ES-I3 (cell line): Measurements from ENCODE around the gene FAM20C.
"Not testable (repeated sequence)": the region's sequence is repeated elsewhere in the genome, so short reads cannot be mapped to it uniquely, and the experiment has no call there.

Source experiments
- H3K36me3 ChIP-seq: 2 replicates; pipeline ENCODE4 v1.6.1; 2013; ENCODE audit warnings: mild to moderate bottlenecking, low read length, control low read depth, moderate library complexity; ENCODE audit not compliant: insufficient read depth
- H3K4me1 ChIP-seq: 2 replicates; pipeline ENCODE4 v1.6.1; 2013; ENCODE audit warnings: mild to moderate bottlenecking, control low read depth, low read length; ENCODE audit not compliant: insufficient read depth
- H3K9ac ChIP-seq: 2 replicates; pipeline ENCODE4 v1.6.1; 2013; ENCODE audit warnings: low read depth, mild to moderate bottlenecking, low read length, moderate library complexity
- H3K9me3 ChIP-seq: 2 replicates; pipeline ENCODE4 v1.6.1; 2013; ENCODE audit warnings: mild to moderate bottlenecking, low read length, moderate library complexity; ENCODE audit not compliant: control insufficient read depth, insufficient read depth

FAM20C gene

DNA sequence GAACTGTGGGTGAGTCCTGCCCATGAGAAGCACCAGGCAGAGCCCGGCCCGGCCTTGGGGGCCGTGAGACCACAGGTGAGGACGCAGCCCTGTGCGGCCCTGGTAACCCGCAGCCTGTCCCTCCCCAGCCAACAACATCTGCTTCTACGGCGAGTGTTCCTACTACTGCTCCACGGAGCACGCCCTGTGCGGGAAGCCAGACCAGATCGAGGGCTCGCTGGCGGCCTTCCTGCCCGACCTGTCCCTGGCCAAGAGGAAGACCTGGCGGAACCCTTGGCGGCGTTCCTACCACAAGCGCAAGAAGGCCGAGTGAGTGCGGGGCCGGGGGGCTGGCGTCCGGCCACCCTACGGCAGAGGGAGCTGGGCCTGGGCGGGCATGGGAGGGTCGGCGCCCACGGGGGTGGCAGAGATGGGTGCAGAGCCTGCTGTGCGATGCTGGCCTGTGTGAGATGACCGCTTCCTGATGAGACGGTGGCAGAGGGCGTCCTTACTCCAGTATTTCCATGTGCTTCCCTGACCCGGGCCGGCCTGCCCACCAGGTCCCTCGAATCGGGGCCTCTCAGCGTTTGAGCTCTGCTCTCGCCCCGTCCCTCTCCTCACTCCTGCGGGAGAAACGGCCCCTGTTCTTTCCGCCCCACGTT is 63.5 kb downstream of the FAM20C start:
- Histone ChIP-seq H3K36me3 (no peaks in the 10 kb centered on the region; the same call in 1 of the 2 replicates), H3K4me1 (no peaks in the 10 kb centered on the region)

DNA sequence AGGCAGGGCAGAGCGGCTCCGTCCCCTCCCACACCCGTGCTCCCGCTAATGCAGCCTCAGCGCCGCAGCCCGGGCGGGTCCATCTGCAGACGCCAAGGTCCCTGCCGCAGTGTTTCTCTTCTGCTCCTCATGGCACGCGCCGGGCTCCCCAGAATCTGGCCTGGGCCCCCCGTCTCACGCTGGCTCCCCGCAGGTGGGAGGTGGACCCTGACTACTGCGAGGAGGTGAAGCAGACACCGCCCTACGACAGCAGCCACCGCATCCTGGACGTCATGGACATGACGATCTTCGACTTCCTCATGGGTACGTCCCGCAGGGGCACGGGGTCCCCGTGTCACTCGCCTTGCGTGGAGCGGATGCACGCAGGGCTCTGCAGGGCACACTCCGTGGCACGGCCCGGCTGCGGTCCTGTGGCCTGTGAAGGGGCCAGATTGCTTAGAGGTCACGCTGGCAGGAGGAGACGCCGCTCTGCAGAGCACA is 64.1 kb downstream of the FAM20C start:
- H3K4me1 ChIP-seq: no peaks in the 10 kb centered on the region
- peaks cover 20% of the 10 kb centered on the region; the same call in 1 of the 2 replicates for H3K9me3 ChIP-seq
- no peaks in the 10 kb centered on the region; the same call in 1 of the 2 replicates for H3K36me3 ChIP-seq
- H3K9ac ChIP-seq: no peak overlapping the region

More for the DNA sequence above, 63.5 kb downstream of the FAM20C start:
- Histone ChIP-seq H3K9ac (no peak overlapping the region), H3K9me3 (peaks cover 16% of the 10 kb centered on the region; the same call in 1 of the 2 replicates)

DNA sequence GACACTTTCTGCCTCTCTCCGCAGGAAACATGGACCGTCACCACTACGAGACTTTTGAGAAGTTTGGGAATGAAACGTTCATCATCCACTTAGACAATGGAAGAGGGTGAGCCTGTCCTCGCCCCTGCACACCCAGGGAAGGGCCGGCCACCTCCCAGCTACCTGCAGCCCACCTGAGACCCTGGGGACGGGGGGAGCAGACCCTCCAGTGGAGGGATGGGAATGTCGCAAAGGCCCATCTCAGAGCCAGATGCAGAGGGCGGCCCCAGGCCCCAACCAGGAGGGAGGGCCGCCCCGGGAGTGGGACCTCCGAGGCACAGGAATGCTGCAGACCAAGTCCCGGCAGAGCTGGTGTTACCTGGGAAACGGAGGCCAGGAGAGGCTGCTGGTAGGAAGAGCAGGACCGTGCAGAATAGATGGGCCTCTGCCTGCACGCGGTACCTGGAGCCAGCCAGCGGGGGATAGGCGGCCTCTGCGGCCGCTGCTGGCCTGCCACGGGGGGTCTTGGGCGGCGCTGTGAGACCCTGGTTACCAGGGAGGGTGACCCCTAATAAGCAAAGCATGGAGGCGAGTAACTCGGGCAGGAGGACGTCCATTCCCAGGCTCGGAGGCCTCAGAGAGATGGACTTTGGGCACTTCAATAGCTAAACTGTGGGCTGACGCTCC is 64.7 kb downstream of the FAM20C start:
- no peaks in the 10 kb centered on the region; the same call in 1 of the 2 replicates for H3K36me3 ChIP-seq
- no peak overlapping the region for H3K9ac ChIP-seq
- H3K4me1 ChIP-seq: no peaks in the 10 kb centered on the region
- H3K9me3 ChIP-seq: peaks cover 26% of the 10 kb centered on the region; the same call in 1 of the 2 replicates

DNA sequence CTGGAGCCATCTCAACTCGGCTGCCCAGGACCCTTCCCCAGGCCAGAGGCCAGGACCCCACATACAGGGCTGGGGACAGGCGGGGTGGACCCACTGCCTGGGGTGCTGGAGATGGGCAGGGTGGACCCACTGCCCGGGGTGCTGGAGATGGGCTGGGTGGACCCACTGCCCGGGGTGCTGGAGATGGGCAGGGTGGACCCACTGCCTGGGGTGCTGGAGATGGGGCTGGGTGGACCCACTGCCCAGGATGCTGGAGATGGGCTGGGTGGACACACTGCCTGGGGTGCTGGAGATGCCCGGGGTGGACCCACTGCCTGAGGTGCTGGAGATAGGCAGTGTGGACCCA is 65.2 kb downstream of the FAM20C start:
- no peaks in the 10 kb centered on the region; the same call in 1 of the 2 replicates for H3K36me3 ChIP-seq
- no peaks in the 10 kb centered on the region for H3K4me1 ChIP-seq
- H3K9ac ChIP-seq: no peak overlapping the region
- H3K9me3 ChIP-seq: peaks cover 31% of the 10 kb centered on the region

DNA sequence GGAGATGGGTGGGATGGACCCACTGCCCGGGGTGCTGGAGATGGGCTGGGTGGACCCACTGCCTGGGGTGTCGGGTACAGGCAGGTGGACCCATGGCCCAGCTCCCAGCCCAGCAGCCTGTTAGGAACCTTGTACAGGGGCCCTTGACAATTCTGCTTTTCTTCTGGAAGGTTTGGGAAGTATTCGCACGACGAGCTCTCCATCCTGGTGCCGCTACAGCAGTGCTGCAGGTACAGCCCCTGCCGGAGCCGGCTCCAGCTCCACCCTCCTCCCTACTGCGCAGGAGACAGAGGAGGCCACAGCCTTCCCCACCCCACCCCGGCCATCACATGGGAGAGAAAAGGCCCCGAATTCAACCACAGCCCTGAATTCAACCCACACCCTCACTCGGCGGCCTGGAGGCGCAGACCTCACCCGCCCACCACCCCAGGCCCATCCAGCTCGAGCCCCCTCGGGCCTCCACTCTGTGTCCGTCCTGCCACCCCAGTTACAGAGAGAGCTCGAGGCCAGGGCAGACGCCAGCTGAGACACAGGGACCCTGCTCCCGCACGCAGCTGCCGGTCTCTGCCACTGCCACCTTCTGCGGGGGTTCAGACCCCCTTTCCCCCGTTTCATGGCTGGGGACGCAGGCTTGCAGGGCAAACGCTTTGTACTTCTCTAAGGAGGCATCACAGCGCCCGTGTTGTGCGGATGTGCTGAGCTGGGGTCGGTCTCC is 66.3 kb downstream of the FAM20C start:
- Histone ChIP-seq H3K36me3 (no peaks in the 10 kb centered on the region), H3K4me1 (no peaks in the 10 kb centered on the region), H3K9me3 (peaks cover 32% of the 10 kb centered on the region), H3K9ac (no peak overlapping the region)

DNA sequence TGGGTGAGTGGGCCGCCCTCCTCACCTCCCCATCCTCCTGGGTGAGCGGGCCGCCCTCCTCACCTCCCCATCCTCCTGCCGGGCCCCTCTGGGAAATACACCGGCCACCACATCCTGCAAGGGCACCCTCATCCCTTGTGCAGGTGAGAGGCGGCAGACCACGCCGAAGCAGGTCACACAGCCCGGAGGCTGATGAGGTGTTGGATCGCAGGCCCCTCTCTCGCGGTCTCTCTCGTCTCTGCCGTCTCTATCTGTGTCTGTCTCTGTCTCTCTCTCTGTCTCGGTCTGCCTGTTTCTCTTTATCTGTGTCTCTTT is 66.8 kb downstream of the FAM20C start:
- Histone ChIP-seq H3K9me3 (peaks cover 32% of the 10 kb centered on the region), H3K9ac (no peak overlapping the region), H3K36me3 (no peaks in the 10 kb centered on the region), H3K4me1 (no peaks in the 10 kb centered on the region)

DNA sequence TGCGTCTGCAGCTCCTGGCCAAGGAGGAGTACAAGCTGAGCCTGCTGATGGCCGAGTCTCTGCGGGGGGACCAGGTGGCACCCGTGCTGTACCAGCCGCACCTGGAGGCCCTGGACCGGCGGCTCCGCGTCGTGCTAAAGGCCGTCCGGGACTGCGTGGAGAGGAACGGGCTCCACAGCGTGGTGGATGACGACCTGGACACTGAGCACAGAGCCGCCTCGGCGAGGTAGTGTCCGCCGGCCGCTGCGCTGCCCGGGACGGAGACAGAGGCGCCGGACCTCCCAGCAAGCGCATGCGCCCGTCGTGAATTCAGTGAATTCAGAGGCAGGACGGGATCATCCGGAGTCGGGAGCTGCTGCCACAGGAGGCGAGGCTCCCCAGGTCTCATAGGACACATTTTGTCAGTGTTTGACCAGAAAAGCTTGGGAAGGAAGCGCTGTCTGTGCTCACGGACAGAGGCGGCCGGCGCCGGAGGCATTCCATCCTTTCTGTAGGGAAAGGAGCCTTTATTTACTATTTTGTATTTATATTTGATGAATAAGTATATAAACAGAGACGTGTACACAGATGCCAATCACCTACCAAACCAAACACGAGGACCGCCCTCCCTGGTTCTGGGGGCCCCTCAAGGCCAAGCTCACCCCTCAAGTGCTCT is 67.5 kb downstream of the FAM20C start:
- Histone ChIP-seq H3K4me1 (no peaks in the 10 kb centered on the region), H3K36me3 (no peaks in the 10 kb centered on the region), H3K9ac (no peak overlapping the region), H3K9me3 (peaks cover 33% of the 10 kb centered on the region)

DNA sequence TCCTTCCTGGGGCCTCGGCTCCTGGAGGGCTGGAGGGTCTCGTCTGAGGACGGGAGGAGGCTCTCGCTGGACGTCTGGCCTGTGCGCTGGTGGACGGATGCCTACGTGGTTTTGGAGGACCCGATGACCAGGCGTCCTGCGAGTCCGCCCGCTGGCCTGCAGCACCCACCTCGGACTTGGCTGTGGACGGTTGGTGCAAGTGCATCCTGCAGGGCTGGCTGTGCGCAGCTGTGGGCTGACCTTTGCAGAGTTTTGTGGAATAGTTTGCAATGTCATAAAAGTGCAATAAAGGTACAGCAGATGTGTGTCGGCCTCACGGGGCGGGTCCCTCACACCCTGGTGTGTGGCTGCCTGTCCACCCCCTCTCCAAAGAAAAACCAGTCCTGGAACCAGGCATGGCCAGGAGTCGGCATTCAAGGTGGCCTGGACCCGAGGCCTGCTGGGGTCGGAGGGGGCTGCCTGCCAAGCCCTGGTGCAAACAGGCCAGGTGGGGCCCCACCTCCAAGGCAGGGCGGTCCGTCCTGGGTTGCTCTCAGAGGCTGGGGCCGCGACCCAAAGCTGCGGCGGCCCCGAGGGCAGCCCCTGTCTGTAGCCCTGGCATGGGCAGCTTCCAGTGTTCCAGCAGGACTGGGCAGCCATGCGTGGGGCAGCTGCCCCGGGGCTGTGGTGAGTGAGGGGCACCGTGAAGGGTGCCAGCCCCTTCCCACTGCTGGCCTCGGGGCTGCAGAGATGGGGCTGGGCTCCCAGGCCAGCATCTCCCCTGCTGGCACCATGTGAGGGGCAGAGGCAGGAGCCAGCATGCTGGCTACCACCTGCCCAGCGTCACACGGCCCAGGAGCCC is 68.3 kb downstream of the FAM20C start:
- Histone ChIP-seq H3K9ac (no peak overlapping the region), H3K4me1 (no peaks in the 10 kb centered on the region), H3K36me3 (no peaks in the 10 kb centered on the region), H3K9me3 (peaks cover 29% of the 10 kb centered on the region)

- Histone ChIP-seq H3K36me3 (no peaks in the 10 kb centered on the region), H3K9me3 (peaks cover 25% of the 10 kb centered on the region), H3K4me1 (no peaks in the 10 kb centered on the region), H3K9ac (no peak overlapping the region)
Measured at GRCh38 chr7:261341-262250, 69.2 kb downstream of the FAM20C start.

DNA sequence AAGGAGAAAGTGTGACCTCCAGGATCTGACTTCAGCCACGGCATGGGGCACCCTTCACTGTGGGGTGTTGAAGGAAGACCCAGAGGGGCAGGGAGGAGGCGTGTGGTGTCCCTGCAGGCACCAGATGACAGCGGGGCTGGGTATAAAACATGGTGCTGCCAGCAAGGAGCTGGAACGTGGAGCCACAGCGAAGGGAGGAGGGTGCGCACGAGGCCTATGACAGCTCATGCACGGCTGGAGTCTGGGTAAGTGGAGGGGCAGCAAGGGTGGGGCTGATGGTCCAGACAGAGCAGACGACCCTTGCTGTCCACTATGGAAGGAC is 69.8 kb downstream of the FAM20C start:
- Histone ChIP-seq H3K9ac (no peak overlapping the region), H3K4me1 (no peaks in the 10 kb centered on the region), H3K9me3 (peaks cover 25% of the 10 kb centered on the region), H3K36me3 (no peaks in the 10 kb centered on the region)

- peaks cover 25% of the 10 kb centered on the region for H3K9me3 ChIP-seq
- H3K4me1 ChIP-seq, H3K36me3 ChIP-seq, H3K9ac ChIP-seq: not testable (repeated sequence)
Measured at GRCh38 chr7:262631-263311, 70.4 kb downstream of the FAM20C start.

- peaks cover 25% of the 10 kb centered on the region for H3K9me3 ChIP-seq
- not testable (repeated sequence) for H3K9ac ChIP-seq, H3K36me3 ChIP-seq
Measured at GRCh38 chr7:263483-264351, 71.3 kb downstream of the FAM20C start.

More at GRCh38 chr7:263483-264351, 71.3 kb downstream of the FAM20C start:
- not testable (repeated sequence) for H3K4me1 ChIP-seq
